Activated CD4-positive, CD25-positive, alpha-beta regulatory T cell treated with anti-CD3 and anti-CD28 coated beads, Interleukin-2, amount 50 U/mL, for 24 hours (primary cell): ENCODE data around the gene TPM4.
"Not testable (repeated sequence)": the region's sequence is repeated elsewhere in the genome, so short reads cannot be mapped to it uniquely, and the experiment has no call there.

Experiments
- ATAC-seq, 2 donors: fragments of 150-1000 bp; cut with Tn5 transposase; one replicate each; pipeline ENCODE4 v1.10.0; 2021; ENCODE audit warnings: mild to moderate bottlenecking in 1 of 2, moderate library complexity in 1 of 2

The TPM4 gene

GRCh38 chr19:16076154-16076957, at the start of gene TPM4:
TSS of gene TPM4 (plus strand) at chr19:16076495. CDS start at chr19:16076566, 71 bp downstream.
- ATAC-seq = peak; percentile 22 to 30

GRCh38 chr19:16026756-16027155, 49.5 kb upstream of the TPM4 start:
- ATAC-seq = no peak

- ATAC-seq = no peak
These were observed 48.8 kb upstream of the TPM4 start for GRCh38 chr19:16027528-16027927.

- not testable (repeated sequence) for ATAC-seq
These were observed 46.1 kb upstream of the TPM4 start for GRCh38 chr19:16030155-16030554.

GRCh38 chr19:16030964-16031871, 45.1 kb upstream of the TPM4 start:
- no peak for ATAC-seq

- ATAC-seq = no peak
These were observed 44.5 kb upstream of the TPM4 start for GRCh38 chr19:16031872-16032200.

GRCh38 chr19:16032509-16033135, 43.7 kb upstream of the TPM4 start:
- ATAC-seq = no peak

- ATAC-seq = no peak
These were observed 43.2 kb upstream of the TPM4 start for GRCh38 chr19:16033136-16033530.

GRCh38 chr19:16033721-16034120, 42.6 kb upstream of the TPM4 start:
- ATAC-seq = no peak

GRCh38 chr19:16034180-16034579, 42.1 kb upstream of the TPM4 start:
- ATAC-seq = no peak

- ATAC-seq = no peak
These were observed 41.2 kb upstream of the TPM4 start for GRCh38 chr19:16034958-16035560.

GRCh38 chr19:16035601-16036297, 40.5 kb upstream of the TPM4 start:
- no peak for ATAC-seq

GRCh38 chr19:16036397-16036925, 39.8 kb upstream of the TPM4 start:
- ATAC-seq = no peak

GRCh38 chr19:16036941-16037340, 39.4 kb upstream of the TPM4 start:
- no peak for ATAC-seq

- ATAC-seq = no peak
These were observed 38.7 kb upstream of the TPM4 start for GRCh38 chr19:16037424-16038195.

- no peak for ATAC-seq
These were observed 38.0 kb upstream of the TPM4 start for GRCh38 chr19:16038196-16038695.

- ATAC-seq = no peak
These were observed 37.2 kb upstream of the TPM4 start for GRCh38 chr19:16039081-16039480.

GRCh38 chr19:16039545-16039944, 36.8 kb upstream of the TPM4 start:
- ATAC-seq = no peak

GRCh38 chr19:16040642-16041041, 35.7 kb upstream of the TPM4 start:
- no peak for ATAC-seq

GRCh38 chr19:16041299-16041990, 34.9 kb upstream of the TPM4 start:
- peak; percentile 60 to 79 for ATAC-seq
